Suppressor macrophage (primary cell): ENCODE results near the gene MTUS2.
"Not testable (repeated sequence)": the region's sequence is repeated elsewhere in the genome, so short reads cannot be mapped to it uniquely, and the experiment has no call there.

ENCODE experiments used
- DNase-seq, 4 experiments: peaks; one replicate each; pipeline ENCODE4 v3.0.0-alpha.2; 2020 to 2022

Gene MTUS2

DNA sequence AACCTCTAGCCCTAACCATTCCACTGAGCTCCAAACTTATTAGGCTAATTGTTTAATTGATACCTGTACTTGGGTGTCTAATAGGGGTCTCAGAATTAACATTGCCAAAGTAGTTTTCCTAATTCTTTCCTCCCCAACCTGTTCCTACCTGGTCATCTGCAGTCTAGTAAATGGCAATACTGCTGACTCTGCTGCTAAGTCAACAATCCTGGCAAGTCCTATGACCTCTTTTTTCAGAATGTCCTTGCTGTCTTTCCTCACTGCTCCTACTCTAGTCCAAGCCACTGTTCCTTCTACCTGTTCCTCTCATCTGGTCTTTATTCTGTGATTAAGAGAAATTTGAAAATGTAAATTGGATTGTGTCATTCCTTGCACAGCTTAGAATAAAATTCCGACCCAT is 143.9 kb downstream of the MTUS2 start:
- DNase-seq: no peak

DNA sequence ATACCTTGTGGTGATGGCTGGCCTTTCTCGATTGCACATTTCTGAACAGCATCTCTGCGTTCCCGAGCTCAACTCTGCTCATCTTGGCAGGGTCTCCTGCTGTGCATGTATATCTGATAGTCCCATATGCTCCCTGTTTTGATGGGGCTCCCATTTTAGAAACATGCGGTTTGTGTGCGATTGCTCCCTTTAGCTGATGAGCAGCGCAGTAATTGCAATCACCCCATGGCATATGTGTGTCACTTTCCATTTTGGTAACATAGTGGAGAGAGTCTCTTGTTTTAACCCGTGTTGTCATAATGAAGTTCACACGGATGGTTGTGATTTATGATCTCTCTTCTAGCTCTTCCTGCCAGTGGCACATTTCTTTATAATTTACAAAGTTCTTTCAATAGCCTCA is 144.7 kb downstream of the MTUS2 start:
- no peak for DNase-seq

DNA sequence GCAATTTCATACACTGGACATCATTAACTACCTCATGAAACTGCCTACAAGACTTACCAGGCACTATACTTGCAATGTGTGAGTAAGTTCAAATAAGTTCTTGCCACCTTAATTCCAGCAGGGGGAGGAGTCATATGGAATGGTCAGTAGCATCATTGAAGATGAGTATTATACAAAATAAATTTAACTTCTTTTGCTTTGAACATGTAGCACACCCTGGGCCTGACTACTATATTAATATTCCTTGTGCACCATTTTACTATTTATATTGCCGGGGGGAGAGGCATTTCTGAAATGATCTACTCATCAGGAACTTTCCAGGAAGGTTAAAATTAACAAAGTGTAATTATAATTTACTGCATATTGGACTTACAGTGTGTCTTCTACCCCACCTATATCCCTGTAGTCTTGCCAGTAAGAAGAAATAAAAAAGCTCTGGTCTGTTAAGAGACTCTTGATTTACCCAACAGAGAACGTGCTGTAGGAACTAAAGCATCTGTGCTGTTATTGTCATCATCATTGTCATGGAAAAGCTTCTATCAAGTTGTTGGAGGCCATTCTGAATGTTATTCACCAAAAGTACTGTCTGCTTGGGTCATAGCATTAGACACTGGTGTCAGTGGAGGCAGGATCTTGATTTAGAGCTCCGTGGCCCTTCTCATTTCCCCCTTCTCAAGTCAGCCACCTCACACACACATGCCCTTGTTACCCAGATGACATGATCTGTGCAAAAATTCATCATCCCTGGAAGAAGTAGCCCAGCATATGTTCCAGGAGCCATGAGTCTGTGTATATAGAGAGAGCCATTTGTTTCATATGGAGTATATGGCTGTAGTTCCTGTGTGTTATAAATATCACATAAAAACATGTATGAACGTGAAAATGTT is 147.1 kb downstream of the MTUS2 start:
- no peak for DNase-seq

DNA sequence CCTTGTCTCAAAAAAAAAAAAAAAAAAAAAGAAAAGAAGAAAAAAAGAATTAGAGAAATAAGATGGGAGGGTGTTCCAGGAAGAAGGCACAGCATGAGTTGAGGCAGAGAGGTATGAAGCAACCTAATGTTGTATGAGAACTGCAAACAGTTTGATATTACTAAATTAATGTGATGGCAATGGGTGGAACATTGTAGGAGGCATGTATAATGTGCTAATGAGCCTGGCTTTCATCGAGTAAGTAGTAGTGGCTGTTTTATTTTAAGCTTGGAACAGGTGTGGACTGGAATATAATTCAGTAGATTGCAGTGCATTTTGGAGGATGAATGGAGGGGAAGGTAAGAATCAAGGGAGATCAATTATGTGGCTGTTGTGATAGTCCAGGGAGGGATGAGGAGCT is 156.1 kb downstream of the MTUS2 start:
- no peak for DNase-seq

DNA sequence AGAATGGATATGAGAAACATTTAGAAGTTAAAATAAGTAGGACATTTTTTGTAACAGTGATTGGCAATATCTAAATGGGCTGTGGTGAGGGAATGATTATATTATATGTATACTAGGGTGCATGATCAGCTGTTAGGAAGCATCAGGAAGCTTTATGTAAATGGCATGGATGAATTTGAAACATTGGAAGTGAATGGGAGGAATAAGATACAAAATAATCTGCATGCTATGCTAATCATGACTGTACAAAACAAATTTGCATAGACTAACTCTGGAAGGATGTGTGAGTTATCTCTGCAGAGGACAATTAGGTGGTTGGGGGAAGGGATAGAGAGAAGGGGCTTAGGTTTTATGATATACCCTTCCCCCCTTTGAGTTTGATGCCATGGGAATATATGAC is 156.5 kb downstream of the MTUS2 start:
- DNase-seq: no peak

DNA sequence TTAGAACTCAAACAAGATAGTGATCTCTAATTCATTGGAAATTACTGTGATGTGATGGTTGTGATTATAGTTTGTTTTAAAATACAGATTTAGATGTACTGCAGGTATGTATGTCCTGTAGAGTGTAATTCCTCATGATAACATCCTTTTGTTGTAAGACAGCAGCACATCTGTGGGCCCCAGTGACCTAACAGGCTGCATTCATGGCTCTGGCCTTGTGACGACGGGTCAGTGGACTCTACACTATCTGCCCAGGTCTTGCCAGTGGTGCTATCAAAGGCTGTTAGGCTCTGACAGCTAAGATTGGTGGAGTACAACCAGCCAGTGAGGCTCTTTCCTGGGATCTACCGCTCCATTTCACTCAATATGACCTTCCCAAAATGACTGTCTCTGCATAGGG is 158.4 kb downstream of the MTUS2 start:
- DNase-seq: no peak

DNA sequence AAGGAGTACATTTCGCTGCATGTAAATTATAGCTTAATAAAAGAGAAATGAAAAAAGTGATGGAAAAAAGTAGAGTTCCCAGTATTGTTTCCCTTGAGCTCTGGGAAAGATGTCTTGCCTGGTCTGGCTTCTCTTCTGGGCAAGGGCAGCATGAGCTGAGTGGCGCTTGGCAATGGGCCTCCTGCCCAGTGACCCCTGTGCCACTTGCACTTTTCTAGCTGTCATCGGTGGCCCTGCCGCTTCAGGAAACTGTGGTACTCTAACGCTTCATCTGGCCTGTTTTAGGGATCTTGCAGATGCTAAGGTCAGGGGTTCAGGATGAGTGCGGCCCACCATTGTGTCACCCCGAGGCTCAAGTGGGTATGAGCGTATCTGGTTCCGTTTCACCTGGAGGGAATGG is 161.4 kb downstream of the MTUS2 start:
- no peak for DNase-seq

DNA sequence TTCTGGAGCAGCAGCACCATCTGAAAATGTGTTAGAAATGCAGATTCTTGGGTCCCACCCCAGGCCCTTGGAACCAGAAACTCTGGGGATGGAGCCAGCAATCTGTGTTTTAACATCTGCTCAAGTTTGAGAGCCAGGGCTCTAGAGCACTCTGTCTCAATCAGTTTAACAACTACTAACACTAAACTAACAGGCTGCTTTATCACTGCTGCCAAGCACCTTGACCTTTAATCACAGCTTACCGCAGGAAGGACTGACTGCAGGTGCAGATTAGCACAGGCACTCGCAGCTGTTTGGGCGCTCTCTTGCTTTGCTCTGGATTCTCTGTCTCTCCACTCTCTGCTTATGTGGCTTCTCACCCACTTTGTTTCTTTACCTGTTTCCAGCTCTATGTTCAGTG is 163.5 kb downstream of the MTUS2 start:
- DNase-seq: no peak

DNA sequence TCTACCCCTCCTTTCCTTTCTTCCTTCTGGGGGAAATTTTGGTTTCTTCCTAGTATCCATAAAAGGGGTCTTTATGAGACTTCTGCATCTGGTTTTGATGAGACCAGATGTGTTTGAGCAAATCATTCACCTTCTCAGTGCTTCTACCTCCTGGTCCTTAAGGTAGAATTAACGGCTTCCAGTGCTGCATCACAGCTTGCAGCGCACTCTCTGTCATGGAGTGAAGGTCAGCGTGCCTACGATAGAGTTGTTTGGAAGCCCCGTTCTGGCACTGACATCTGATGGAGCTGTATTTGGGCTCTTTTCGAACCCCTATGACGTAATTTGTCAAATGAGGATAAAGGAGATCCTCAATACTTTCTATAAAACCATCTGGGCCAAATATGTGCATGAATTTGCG is 164.2 kb downstream of the MTUS2 start:
- DNase-seq: no peak

DNA sequence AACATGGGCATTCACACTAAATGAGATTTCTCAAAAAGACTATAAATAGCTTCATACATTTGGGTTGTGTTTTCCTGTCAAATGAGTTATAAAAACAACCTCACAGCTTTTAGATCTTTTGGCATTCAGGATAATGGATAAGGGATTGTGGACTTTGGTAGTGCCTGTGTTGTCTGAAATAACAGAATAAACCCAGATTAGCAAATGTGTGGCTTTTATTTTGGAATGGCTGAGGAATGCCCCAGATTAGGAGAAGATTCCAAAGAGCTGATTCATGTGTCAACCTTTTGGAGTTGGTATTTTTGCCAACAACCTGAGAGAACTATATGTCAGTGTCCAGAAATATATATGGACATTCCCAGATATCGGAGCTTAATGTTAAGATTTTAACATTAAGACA is 164.7 kb downstream of the MTUS2 start:
- DNase-seq: no peak

DNA sequence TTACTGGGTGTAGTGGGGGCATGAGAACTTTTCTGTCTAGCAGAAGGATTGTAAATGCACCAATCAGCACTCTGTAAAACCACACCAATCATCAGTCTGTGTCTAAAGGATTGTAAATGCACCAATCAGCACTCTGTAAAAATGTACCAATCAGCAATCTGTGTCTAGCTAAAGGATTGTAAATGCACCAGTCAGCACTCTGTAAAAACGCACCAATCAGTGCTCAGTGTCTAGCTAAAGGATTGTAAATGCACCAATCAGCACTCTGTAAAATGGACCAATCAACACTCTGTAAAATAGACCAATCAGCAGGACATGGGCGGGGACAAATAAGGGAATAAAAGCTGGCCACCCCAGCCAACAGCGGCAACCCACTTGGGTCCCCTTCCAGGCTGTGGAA is 170.2 kb downstream of the MTUS2 start:
- DNase-seq: not testable (repeated sequence)

DNA sequence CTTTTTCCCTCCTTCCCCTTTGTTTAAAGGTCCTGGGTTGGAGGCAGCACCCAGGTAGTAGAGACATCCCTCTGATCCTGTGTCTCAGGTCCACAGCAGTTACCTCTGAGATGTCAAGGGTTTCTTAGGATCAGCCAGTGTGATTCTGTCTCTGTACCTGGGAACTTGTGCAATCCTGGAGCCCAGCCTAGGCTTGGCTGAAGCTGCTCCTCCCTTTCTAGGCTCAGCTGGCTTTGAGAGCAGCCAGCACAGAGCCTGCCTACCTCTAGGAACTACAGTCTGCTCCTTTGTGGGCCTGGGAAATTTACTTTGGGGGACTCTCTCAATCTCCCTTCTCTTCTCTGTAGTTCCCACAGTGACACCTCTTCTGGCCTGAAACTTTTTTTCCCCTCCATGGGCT is 171.6 kb downstream of the MTUS2 start:
- no peak for DNase-seq

DNA sequence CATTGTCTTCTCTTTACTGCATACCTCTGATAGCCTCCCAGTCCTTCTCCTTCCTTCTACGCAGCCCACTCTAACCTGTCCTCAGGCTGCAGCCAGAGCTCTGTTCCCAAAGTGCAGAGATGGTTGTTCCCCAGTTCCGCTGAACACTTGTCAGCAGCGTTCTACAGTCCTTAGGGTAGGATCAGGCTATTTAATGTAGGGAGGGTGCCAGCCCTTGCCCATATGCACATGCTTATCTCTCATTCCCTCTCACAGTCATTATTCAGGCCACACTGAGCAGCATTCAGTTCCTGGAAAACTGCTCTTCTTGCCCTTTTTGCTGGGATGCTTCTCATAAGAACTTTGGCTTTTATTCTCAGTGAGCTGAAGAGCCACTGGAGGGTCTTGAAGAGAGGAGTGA is 180.7 kb downstream of the MTUS2 start:
- no peak for DNase-seq

DNA sequence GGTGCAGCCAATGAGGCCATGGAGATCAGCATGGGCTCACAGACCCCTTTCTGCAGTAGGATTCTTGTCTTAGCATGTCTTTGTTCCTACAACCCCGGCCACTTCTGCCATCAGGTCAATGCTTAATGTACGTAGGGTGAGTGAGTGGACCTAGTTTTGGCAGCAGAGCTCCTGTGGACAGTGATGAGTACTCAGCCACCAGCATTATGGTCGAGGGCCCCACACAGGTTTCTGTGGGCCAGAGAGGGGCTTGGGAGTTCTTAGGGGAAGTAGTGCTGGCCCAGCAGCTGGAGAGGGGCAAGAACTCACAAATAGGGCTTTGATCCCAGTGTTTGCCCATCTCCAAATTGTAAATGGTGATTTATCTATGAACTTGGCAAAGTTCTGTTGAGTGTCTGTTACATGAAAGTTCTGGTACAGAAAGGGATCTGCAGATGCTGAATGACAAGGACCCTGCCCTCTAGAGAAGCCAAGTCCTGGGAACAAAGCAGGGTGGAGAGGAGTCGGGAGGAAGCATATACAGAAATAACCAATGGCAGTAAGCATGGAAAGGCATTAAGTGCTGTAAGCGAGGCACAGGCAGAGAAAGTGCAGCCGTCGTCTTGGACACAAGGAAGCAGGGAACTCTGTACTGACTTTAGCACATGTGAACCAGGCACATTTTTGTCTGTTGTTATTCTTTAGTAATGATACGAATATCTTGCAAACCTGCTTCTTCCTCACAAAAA is 185.1 kb downstream of the MTUS2 start:
- DNase-seq: no peak

DNA sequence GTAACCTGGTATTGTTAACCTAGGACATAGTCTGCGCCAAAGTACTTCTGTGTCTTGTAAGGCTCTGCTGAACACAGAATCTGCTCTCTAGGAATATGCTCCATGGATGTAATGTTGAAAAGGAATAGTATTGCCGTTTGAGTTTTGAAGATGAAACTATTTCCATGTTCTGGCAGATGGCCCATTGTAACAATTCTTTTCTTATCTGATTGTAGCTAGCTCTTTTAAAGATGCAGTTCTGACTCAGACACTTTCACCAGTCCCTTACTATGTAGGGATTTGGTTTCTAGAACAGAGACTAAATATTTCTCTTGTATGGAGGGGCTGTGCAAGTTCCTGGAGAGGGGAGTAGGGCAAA is 185.6 kb downstream of the MTUS2 start:
- no peak for DNase-seq

DNA sequence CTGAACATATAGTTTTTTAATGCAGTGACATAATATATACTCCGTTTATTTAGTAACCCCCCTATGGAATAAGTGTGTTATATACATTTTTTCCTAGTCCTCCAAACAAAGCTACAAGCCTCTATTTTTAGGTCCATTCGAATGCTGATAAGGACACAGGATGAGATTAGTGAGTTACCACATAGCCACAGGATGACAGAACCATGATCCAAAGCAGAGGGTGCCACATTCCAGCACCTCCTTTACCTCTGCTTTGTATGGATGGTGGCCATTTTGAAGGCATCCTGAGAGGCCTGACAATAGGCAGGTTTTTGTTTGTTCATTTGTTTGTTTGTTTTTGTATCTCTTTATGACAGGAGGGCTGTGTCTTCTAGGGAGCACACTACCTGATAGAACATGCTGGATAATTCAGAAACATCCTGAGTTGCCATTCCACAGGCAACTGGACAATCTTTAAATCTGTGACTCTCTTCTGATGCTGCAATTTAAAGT is 186.3 kb downstream of the MTUS2 start:
- DNase-seq: no peak

DNA sequence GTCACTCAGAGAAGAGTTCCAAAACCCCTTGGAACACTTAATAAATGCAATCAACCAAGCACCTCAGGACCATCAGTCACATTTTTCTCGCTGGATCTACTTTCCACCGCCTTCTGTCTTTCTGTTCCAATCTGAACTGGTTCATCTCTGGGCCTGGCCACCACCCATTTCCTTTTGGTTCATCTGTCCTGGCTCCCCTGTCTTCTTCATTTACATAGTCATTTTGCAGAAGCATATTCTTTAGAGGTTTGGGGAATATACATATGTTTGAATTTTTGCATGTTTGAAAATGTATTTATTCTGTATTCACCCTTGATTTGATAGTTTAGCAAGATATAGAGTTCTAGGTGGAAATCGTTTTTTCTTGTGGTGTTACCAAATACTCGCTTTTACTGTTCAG is 188.2 kb downstream of the MTUS2 start:
- no peak for DNase-seq

DNA sequence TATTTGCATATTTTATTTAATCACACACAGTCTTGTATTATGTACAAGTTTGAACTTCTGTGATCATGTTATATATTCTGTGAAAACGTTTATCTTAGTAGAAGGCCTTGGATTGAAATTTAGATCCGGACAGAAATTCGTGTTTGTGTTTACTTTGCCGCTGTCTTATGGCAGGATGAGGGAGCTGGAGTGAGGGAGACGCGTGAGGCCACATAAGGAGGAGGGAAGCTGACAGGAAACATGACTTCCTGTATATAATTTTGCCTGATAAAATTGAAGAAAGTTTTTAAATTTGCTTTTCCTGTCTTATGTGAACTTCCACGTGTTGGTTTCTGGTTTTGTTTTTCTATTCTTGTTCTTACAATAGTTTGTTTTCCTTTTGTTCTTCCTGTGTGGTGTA is 200.2 kb downstream of the MTUS2 start:
- DNase-seq: peak in 1 of 4 experiments; percentile 2

DNA sequence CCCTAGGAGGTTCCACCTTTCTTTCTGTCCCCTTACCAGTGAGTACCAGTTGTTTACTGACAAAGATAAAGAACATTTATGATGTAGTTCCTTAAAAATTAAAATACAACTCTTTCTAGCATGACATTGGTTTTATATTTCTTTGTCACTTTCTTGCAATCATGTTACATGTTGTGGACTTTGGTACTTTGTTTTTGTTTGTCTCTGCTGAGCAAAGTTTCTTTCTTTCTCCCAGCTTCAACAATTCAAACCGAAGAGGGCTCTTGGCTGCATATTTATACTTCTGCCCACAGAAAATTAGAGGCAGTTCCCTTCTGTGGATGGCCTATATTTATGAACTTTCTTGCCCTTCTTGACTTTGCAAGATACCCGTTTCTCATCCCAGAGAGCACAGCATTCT is 201.2 kb downstream of the MTUS2 start:
- DNase-seq: no peak

DNA sequence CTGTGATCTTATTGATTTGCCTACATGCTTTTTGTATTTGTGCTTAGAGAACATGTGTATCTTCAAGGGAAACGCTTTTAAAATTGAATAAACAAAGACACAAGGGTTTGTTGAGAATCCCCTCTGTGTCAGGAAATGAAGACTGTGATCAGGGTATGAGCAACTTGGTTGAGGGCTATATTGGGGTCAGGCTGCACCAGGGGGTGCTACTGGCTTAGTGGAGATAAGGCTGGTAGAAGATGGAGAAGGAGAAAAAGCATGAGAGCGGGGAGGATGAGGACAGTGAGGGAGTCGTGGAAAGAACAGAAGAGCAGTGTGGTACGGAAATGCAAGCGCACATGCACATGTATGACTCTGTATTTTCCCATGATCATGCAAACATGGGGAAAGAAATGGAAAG is 201.6 kb downstream of the MTUS2 start:
- no peak for DNase-seq

DNA sequence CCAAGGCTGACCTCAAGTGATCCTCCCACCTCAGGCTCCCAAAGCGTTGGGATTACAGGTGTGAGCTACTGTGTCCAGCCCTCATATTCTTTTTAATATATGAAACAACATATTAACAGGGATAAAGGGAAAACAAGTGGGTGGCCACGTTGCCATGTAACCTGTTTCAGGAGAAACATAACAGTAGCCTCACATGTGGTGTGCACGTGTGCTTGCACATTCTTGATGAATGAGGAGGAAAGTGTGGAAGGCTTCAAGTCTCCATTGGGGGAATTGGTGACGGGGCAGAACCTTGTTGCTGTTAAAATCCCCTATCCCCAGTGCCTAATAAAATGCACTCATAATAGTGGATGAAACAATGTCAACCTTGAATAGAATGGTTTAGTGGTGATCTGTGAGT is 202.3 kb downstream of the MTUS2 start:
- no peak for DNase-seq

DNA sequence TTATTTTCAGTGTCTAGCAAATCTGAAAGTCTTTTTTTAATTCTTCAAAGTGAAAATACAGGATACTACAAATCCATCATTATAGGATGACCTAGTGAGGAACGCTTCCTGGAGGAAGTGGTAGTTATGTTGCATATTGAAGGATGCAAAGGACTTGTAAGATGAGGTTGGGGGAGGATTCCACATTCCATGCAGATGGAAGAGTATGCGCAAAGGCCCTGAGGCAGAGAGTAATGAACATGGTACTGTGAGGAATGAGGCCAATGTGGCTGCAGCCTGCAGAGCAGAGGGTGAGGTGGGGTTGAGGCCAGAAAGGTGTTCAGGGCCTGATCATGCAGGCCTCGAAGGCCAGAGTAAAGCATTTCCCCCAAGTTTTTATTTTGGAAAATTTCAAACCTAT is 202.8 kb downstream of the MTUS2 start:
- no peak for DNase-seq

DNA sequence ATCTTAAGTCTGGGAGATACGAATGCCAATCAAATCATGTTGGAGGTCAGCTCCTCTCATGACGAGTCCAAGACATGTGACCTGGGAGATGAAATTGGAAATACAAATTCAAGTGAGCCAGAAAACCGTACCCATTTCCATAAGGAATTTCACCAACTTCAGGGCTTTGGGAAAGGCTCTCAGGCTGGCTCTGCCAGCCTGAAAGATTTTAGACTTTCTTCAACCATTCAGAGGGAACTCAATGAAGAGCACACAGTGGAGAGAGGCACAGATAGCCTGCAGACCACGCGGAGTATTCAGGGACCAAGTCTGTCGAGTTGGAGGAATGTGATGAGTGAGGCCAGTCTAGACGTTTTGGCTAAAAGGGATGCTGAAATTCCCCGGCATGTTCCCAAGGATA is 204.6 kb downstream of the MTUS2 start:
- no peak for DNase-seq

DNA sequence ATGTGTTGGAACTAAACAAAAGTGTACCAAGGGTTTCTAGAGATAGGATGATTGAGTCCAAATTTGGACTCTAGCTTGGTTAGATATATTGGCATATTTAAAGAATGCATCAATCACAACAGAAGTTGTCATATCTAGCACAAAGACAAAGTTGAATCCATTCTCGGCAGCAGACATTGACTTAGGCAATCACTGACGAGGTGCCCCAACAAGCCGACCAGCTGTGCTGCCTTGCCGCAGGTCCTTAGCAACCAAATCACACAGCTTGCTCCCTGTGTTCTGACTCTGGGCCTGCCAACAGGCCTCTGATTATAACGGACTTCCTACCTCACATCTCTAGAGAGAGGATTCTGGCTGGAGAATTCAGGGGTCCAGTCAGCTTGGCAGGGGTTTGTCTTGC is 208.7 kb downstream of the MTUS2 start:
- no peak for DNase-seq
